GM23338 (cell line): Measurements from ENCODE around the gene MYRFL. TPM values are rescaled to one million over a fixed set of nuclear protein-coding genes. Genes with fewer than 3 reads are reported as not detected.
A peak's percentile ranks its signal among the peaks of the same experiment; 100 is the strongest.

Experiments used
- ATAC-seq: fragments of 200-7000 bp; cut with Tn5 transposase; 3 replicates; pipeline ENCODE4 v1.9.1; 2020
- DNase-seq: peaks from one replicate; pipeline ENCODE4 v3.0.0-alpha.2; 2015; ENCODE audit warnings: low spot score
- H2AFZ ChIP-seq: fragments of 200-600 bp; sonication (generic); 2 replicates; pipeline ENCODE4 v1.8.0; 2016; ENCODE audit warnings: antibody characterized with exemption, mild to moderate bottlenecking, moderate library complexity
- H3F3A ChIP-seq: fragments of 200-600 bp; sonication (generic); replicated peaks from 2 replicates; pipeline ENCODE4 v1.8.0; 2017; ENCODE audit warnings: antibody characterized with exemption, mixed run types, low read depth
- H3K27ac ChIP-seq: fragments of 200-600 bp; sonication (generic); 2 replicates; pipeline ENCODE4 v1.6.1; 2016; ENCODE audit warnings: low read depth
- H3K27me3 ChIP-seq: fragments of 200-600 bp; sonication (generic); 2 replicates; pipeline ENCODE4 v1.8.0; 2016; ENCODE audit warnings: mild to moderate bottlenecking, mixed run types, moderate library complexity; ENCODE audit not compliant: insufficient read depth
- H3K36me3 ChIP-seq: fragments of 200-600 bp; sonication (generic); 2 replicates; pipeline ENCODE4 v1.8.0; 2016; ENCODE audit warnings: mild to moderate bottlenecking; ENCODE audit not compliant: insufficient read depth
- H3K4me1 ChIP-seq: fragments of 200-600 bp; sonication (generic); 2 replicates; pipeline ENCODE4 v1.8.0; 2016; ENCODE audit warnings: mild to moderate bottlenecking, moderate library complexity; ENCODE audit not compliant: insufficient read depth
- H3K4me2 ChIP-seq: fragments of 200-600 bp; sonication (generic); 2 replicates; pipeline ENCODE4 v1.7.1; 2017; ENCODE audit warnings: mixed run types
- H3K4me3 ChIP-seq: fragments of 200-600 bp; sonication (generic); 2 replicates; pipeline ENCODE4 v1.6.1; 2016; ENCODE audit warnings: mixed run types
- H3K79me2 ChIP-seq: fragments of 200-600 bp; sonication (generic); replicated peaks from 2 replicates; pipeline ENCODE4 v1.8.0; 2017; ENCODE audit warnings: mild to moderate bottlenecking; ENCODE audit not compliant: insufficient read depth
- H3K9me2 ChIP-seq: fragments of 200-600 bp; sonication (generic); 2 replicates; pipeline ENCODE4 v1.8.0; 2017; ENCODE audit not compliant: insufficient read depth
- H4K20me1 ChIP-seq: fragments of 200-600 bp; sonication (generic); replicated peaks from 2 replicates; pipeline ENCODE4 v1.8.0; 2017; ENCODE audit warnings: mild to moderate bottlenecking; ENCODE audit not compliant: insufficient read depth
- H3K27ac Mint-ChIP-seq: 2 replicates; pipeline ENCODE4 v1.8.0; 2020; ENCODE audit warnings: inconsistent platforms, mild to moderate bottlenecking, moderate library complexity, mixed read lengths
- H3K27me3 Mint-ChIP-seq: 3 replicates; pipeline ENCODE4 v1.8.0; 2022; ENCODE audit warnings: low read depth, mild to moderate bottlenecking, moderate library complexity, mixed read lengths, inconsistent platforms; ENCODE audit not compliant: insufficient read depth, poor library complexity
- H3K36me3 Mint-ChIP-seq: 3 replicates; pipeline ENCODE4 v1.8.0; 2021; ENCODE audit warnings: low read depth, mild to moderate bottlenecking, inconsistent platforms, moderate library complexity, mixed read lengths
- H3K4me1 Mint-ChIP-seq: 3 replicates; pipeline ENCODE4 v1.8.0; 2020; ENCODE audit warnings: mild to moderate bottlenecking, inconsistent platforms, mixed read lengths
- H3K4me3 Mint-ChIP-seq: 3 replicates; pipeline ENCODE4 v1.8.0; 2021; ENCODE audit warnings: moderate library complexity, mild to moderate bottlenecking, inconsistent platforms, mixed read lengths
- H3K9me3 Mint-ChIP-seq: 3 replicates; pipeline ENCODE4 v1.8.0; 2020; ENCODE audit warnings: moderate library complexity, mild to moderate bottlenecking, inconsistent platforms, mixed read lengths
- EZH2 ChIP-seq: fragments of 200-600 bp; sonication (generic); IDR thresholded peaks from one replicate; pipeline ENCODE4 v1.8.0; 2017; ENCODE audit warnings: antibody characterized with exemption, mild to moderate bottlenecking, low read depth; ENCODE audit not compliant: unreplicated experiment
- EZH2phosphoT487 ChIP-seq: fragments of 200-600 bp; sonication (generic); IDR thresholded peaks from one replicate; pipeline ENCODE4 v1.8.1; 2018; ENCODE audit warnings: antibody characterized with exemption; ENCODE audit not compliant: unreplicated experiment
- NANOG ChIP-seq: IDR thresholded peaks from 2 replicates; pipeline ENCODE4 v1.6.1; 2016; ENCODE audit warnings: antibody characterized with exemption, borderline replicate concordance
- STAT1 ChIP-seq: IDR thresholded peaks from one replicate; pipeline ENCODE4 v1.6.1; 2016; ENCODE audit warnings: antibody characterized with exemption; ENCODE audit not compliant: unreplicated experiment
- ZNF462 ChIP-seq: fragments of 250-450 bp; sonication (Bioruptor Pico); IDR thresholded peaks from 2 replicates; pipeline ENCODE4 v1.5.0; 2020; ENCODE audit warnings: mild to moderate bottlenecking, moderate library complexity
- polyA plus RNA-seq: library from polyadenylated mRNA; unstranded; fragments of >200 nt; fragmentation: Nextera tagmentation; extraction: Ambion mirVana; gene quantifications from 2 replicates; pipeline ENCODE4 v1.2.1, GENCODE V29; 2016
- total RNA-seq: library from RNA; depleted of rRNA; stranded (reverse); fragments of >200 nt; shearing (Covaris generic); gene quantifications from 2 replicates; pipeline ENCODE4 v1.2.3, GENCODE V29; 2014
- TF ChIP-seq, protein P1 (sequence below), 2 experiments: fragments of 200-600 bp in 1 of 2; sonication (generic) in 1 of 2; conservative IDR thresholded peaks; 2 replicates each; pipeline versions ENCODE4 v1.5.1 to v1.6.1; 2016 to 2017; ENCODE audit warnings: antibody characterized with exemption in 2 of 2, low read depth in 2 of 2, mild to moderate bottlenecking in 2 of 2, moderate library complexity in 1 of 2

The MYRFL gene
- total and polyA plus RNA-seq, 2 experiments from 2014 or later: 2.3 to 2.8 TPM

DNA sequence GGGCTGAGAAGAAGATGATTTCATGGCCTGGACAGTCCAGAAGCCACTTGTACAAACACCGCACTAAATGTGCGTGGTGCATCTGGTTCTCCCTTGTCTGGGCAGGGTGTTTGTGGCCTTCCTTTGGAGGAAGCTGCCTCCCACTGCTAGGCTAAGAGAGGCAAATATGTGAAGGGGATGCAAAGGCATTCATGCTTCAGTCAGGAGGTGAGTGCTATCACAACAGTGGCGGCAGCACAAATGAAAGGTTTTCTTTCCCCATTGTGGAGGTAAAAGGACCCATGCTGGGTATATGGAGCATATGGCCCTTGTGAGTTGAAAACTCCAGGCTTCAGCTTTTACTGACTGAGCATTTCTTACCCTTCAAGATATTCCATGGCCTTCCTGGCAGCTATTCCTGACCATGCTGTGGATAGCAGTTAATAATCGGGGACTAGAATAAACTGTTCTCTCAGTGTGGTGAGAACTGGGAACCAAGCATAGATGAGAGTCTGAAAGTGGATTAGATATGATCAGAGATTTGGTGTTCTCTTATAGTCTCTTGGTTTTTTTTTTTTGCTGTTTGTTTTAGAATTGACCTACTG lies 69.9 kb downstream of the MYRFL start:
- peak; percentile 46 for DNase-seq

More for the DNA sequence above, 69.9 kb downstream of the MYRFL start:
- Mint-ChIP-seq H3K4me1 (peaks cover 55% of the 10 kb centered on the region), H3K27ac (no peak overlapping the region; the same call in 1 of the 2 replicates), H3K9me3 (no peaks in the 10 kb centered on the region), H3K27me3 (peaks cover 7% of the 10 kb centered on the region), H3K36me3 (no peaks in the 10 kb centered on the region), H3K4me3 (no peak overlapping the region)
- Histone ChIP-seq H3K4me1 (peaks cover 45% of the 10 kb centered on the region), H3K4me3 (no peak overlapping the region), H3K4me2 (peak overlapping the region; percentile 68; the same call in 1 of the 2 replicates), H3K79me2 (no peaks in the 10 kb centered on the region), H3F3A (no peaks in the 10 kb centered on the region), H3K27me3 (no peaks in the 10 kb centered on the region), H3K9me2 (no peaks in the 10 kb centered on the region), H2AFZ (no peak overlapping the region), H4K20me1 (no peaks in the 10 kb centered on the region), H3K27ac (peak overlapping the region; percentile 61; the same call in 1 of the 2 replicates), H3K36me3 (no peaks in the 10 kb centered on the region)
- TF ChIP-seq NANOG (peak; percentile 52; the same call in 1 of the 2 replicates), EZH2phosphoT487 (no peak), STAT1 (no peak), ZNF462 (CRISPR knock-in tag) (peak; percentile 86), EZH2 (no peak)
- TF ChIP-seq, protein P1, sequence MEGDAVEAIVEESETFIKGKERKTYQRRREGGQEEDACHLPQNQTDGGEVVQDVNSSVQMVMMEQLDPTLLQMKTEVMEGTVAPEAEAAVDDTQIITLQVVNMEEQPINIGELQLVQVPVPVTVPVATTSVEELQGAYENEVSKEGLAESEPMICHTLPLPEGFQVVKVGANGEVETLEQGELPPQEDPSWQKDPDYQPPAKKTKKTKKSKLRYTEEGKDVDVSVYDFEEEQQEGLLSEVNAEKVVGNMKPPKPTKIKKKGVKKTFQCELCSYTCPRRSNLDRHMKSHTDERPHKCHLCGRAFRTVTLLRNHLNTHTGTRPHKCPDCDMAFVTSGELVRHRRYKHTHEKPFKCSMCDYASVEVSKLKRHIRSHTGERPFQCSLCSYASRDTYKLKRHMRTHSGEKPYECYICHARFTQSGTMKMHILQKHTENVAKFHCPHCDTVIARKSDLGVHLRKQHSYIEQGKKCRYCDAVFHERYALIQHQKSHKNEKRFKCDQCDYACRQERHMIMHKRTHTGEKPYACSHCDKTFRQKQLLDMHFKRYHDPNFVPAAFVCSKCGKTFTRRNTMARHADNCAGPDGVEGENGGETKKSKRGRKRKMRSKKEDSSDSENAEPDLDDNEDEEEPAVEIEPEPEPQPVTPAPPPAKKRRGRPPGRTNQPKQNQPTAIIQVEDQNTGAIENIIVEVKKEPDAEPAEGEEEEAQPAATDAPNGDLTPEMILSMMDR (conservative IDR thresholded peaks at IDR 0.05; ENCODE audit: low read depth in 2 of 2): no peak
- peak; percentile 51 for ATAC-seq
